GM23338 (cell line): ENCODE measurements around the gene ACOXL. TPM values are rescaled to one million over a fixed set of nuclear protein-coding genes. Genes with fewer than 3 reads are reported as not detected.

ENCODE experiments used
- CREB1 ChIP-seq: fragments of 250-450 bp; sonication (Bioruptor Pico); IDR thresholded peaks from 2 replicates; pipeline ENCODE4 v1.5.0; 2020; ENCODE audit warnings: low read depth, mild to moderate bottlenecking, moderate library complexity
- JUNB ChIP-seq: IDR thresholded peaks from one replicate; pipeline ENCODE4 v1.6.1; 2016; ENCODE audit warnings: antibody characterized with exemption; ENCODE audit not compliant: unreplicated experiment
- POLR2AphosphoS5 ChIP-seq: IDR thresholded peaks from 2 replicates; pipeline ENCODE4 v1.6.1; 2016; ENCODE audit warnings: antibody characterized with exemption, low read depth
- ZNF114 ChIP-seq: fragments of 250-450 bp; sonication (Bioruptor Pico); IDR thresholded peaks from 2 replicates; pipeline ENCODE4 v1.5.0; 2020; ENCODE audit warnings: mild to moderate bottlenecking, moderate library complexity
- ZNF331 ChIP-seq: fragments of 250-450 bp; sonication (Bioruptor Pico); IDR thresholded peaks from 2 replicates; pipeline ENCODE4 v1.5.0; 2020; ENCODE audit warnings: low read depth, mild to moderate bottlenecking, moderate library complexity
- polyA plus RNA-seq: library from polyadenylated mRNA; unstranded; fragments of >200 nt; fragmentation: Nextera tagmentation; extraction: Ambion mirVana; gene quantifications from 2 replicates; pipeline ENCODE4 v1.2.1, GENCODE V29; 2016
- total RNA-seq: library from RNA; depleted of rRNA; stranded (reverse); fragments of >200 nt; shearing (Covaris generic); gene quantifications from 2 replicates; pipeline ENCODE4 v1.2.3, GENCODE V29; 2014
- TF ChIP-seq, protein P1 (sequence below): fragments of 250-450 bp; sonication (Bioruptor Pico); IDR thresholded peaks from 2 replicates; pipeline ENCODE4 v1.5.0; 2020; ENCODE audit warnings: mild to moderate bottlenecking, moderate library complexity
- TF ChIP-seq, protein P2 (sequence below): IDR thresholded peaks from one replicate; pipeline ENCODE4 v1.6.1; 2018; ENCODE audit warnings: antibody characterized with exemption; ENCODE audit not compliant: unreplicated experiment
- TF ChIP-seq, protein P3 (sequence below): IDR thresholded peaks from 2 replicates; pipeline ENCODE4 v1.6.1; 2016; ENCODE audit warnings: antibody characterized with exemption

Gene ACOXL
- total and polyA plus RNA-seq, 2 experiments from 2014 or later, result 9.0 to 14.7 TPM

DNA sequence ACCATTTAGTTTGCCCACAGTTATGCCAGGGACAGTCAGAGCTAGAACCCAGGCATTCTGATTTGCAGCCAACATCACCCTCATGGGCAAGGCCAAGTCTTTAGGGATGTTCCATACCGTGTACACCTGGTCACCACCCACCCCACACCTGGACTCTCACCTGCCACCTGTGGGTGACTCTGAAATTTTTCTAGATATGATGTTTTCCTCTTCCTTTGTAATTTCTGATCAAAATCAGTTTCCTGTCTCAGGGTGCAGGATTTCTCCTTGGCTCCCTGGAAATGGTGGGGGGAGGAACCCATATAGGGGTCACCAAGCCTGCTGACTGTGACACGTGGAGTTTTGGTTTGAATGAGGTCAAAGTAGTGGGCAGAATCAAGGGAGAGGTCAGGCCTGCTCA is 138.2 kb downstream of the ACOXL start (continued):
- TF ChIP-seq, protein P1, sequence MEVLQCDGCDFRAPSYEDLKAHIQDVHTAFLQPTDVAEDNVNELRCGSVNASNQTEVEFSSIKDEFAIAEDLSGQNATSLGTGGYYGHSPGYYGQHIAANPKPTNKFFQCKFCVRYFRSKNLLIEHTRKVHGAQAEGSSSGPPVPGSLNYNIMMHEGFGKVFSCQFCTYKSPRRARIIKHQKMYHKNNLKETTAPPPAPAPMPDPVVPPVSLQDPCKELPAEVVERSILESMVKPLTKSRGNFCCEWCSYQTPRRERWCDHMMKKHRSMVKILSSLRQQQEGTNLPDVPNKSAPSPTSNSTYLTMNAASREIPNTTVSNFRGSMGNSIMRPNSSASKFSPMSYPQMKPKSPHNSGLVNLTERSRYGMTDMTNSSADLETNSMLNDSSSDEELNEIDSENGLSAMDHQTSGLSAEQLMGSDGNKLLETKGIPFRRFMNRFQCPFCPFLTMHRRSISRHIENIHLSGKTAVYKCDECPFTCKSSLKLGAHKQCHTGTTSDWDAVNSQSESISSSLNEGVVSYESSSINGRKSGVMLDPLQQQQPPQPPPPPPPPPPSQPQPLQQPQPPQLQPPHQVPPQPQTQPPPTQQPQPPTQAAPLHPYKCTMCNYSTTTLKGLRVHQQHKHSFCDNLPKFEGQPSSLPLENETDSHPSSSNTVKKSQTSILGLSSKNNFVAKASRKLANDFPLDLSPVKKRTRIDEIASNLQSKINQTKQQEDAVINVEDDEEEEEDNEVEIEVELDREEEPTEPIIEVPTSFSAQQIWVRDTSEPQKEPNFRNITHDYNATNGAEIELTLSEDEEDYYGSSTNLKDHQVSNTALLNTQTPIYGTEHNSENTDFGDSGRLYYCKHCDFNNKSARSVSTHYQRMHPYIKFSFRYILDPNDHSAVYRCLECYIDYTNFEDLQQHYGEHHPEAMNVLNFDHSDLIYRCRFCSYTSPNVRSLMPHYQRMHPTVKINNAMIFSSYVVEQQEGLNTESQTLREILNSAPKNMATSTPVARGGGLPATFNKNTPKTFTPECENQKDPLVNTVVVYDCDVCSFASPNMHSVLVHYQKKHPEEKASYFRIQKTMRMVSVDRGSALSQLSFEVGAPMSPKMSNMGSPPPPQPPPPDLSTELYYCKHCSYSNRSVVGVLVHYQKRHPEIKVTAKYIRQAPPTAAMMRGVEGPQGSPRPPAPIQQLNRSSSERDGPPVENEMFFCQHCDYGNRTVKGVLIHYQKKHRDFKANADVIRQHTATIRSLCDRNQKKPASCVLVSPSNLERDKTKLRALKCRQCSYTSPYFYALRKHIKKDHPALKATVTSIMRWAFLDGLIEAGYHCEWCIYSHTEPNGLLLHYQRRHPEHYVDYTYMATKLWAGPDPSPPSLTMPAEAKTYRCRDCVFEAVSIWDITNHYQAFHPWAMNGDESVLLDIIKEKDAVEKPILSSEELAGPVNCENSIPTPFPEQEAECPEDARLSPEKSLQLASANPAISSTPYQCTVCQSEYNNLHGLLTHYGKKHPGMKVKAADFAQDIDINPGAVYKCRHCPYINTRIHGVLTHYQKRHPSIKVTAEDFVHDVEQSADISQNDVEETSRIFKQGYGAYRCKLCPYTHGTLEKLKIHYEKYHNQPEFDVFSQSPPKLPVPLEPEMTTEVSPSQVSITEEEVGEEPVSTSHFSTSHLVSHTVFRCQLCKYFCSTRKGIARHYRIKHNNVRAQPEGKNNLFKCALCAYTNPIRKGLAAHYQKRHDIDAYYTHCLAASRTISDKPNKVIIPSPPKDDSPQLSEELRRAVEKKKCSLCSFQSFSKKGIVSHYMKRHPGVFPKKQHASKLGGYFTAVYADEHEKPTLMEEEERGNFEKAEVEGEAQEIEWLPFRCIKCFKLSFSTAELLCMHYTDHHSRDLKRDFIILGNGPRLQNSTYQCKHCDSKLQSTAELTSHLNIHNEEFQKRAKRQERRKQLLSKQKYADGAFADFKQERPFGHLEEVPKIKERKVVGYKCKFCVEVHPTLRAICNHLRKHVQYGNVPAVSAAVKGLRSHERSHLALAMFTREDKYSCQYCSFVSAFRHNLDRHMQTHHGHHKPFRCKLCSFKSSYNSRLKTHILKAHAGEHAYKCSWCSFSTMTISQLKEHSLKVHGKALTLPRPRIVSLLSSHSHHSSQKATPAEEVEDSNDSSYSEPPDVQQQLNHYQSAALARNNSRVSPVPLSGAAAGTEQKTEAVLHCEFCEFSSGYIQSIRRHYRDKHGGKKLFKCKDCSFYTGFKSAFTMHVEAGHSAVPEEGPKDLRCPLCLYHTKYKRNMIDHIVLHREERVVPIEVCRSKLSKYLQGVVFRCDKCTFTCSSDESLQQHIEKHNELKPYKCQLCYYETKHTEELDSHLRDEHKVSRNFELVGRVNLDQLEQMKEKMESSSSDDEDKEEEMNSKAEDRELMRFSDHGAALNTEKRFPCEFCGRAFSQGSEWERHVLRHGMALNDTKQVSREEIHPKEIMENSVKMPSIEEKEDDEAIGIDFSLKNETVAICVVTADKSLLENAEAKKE, result no peak
- TF ChIP-seq JUNB, result no peak
- TF ChIP-seq CREB1, result no peak
- TF ChIP-seq, protein P2, sequence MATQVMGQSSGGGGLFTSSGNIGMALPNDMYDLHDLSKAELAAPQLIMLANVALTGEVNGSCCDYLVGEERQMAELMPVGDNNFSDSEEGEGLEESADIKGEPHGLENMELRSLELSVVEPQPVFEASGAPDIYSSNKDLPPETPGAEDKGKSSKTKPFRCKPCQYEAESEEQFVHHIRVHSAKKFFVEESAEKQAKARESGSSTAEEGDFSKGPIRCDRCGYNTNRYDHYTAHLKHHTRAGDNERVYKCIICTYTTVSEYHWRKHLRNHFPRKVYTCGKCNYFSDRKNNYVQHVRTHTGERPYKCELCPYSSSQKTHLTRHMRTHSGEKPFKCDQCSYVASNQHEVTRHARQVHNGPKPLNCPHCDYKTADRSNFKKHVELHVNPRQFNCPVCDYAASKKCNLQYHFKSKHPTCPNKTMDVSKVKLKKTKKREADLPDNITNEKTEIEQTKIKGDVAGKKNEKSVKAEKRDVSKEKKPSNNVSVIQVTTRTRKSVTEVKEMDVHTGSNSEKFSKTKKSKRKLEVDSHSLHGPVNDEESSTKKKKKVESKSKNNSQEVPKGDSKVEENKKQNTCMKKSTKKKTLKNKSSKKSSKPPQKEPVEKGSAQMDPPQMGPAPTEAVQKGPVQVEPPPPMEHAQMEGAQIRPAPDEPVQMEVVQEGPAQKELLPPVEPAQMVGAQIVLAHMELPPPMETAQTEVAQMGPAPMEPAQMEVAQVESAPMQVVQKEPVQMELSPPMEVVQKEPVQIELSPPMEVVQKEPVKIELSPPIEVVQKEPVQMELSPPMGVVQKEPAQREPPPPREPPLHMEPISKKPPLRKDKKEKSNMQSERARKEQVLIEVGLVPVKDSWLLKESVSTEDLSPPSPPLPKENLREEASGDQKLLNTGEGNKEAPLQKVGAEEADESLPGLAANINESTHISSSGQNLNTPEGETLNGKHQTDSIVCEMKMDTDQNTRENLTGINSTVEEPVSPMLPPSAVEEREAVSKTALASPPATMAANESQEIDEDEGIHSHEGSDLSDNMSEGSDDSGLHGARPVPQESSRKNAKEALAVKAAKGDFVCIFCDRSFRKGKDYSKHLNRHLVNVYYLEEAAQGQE, result no peak
- no peak for TF ChIP-seq ZNF114 (CRISPR knock-in tag)
- TF ChIP-seq, protein P3, sequence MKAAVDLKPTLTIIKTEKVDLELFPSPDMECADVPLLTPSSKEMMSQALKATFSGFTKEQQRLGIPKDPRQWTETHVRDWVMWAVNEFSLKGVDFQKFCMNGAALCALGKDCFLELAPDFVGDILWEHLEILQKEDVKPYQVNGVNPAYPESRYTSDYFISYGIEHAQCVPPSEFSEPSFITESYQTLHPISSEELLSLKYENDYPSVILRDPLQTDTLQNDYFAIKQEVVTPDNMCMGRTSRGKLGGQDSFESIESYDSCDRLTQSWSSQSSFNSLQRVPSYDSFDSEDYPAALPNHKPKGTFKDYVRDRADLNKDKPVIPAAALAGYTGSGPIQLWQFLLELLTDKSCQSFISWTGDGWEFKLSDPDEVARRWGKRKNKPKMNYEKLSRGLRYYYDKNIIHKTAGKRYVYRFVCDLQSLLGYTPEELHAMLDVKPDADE, result no peak
- no peak for TF ChIP-seq POLR2AphosphoS5
- TF ChIP-seq ZNF331 (CRISPR knock-in tag), result no peak
